ENCODE data around the gene PADI4. TPM values are rescaled to one million over a fixed set of nuclear protein-coding genes. Genes with fewer than 3 reads are reported as not detected.

PADI4 gene
- total and polyA plus RNA-seq, 2 of the 4 experiments (the other 2 are of a cell fraction), result not detected

DNA sequence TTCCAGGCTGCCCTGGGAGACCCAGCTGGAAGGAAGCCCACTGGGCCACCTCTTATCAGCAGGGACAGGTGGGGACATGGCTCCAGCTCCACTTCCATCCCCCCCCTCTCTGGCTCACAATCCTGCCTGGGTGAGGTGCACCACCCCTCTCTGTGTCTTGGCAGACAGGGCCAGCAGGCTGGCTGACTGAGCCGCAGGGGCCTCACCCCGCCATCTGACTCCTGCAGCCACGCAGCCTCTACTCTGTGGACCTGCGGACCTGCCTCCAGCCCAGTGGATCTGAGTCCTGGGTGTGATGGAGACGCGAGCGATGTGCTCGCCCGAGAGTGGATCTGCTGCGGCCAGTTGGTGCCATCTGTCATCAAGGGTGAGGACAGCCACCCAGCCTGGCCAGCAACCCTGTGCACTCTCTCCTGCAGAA is 101.4 kb downstream of the PADI4 start:
- H2BK20ac ChIP-seq (ENCODE audit: low read depth, low read length), result no peak overlapping the region
- H2BK120ac ChIP-seq (ENCODE audit: low read depth, low read length), result no peak overlapping the region
- no peak overlapping the region for H3K4me2 ChIP-seq (ENCODE audit: low read depth, low read length)
- ChIA-PET CTCF (no interaction called here), POLR2A (ENCODE audit: unreplicated experiment) (no interaction called here)
- in situ Hi-C loops (cut with MboI; ENCODE audit: low sequenced_read_pairs), result loop anchor here (5.0 kb wide), 2 partner anchors 282 to 347 kb away; no protein-coding TSS in a partner anchor
- intact Hi-C loops (cut with micrococcal nuclease), result loop anchor here (5.0 kb wide), 1 partner anchor 172 kb away; no protein-coding TSS in a partner anchor
- no peak overlapping the region for H4K8ac ChIP-seq (ENCODE audit: low read depth in 2 of 2, low read length in 2 of 2)
- H3K27ac ChIP-seq (ENCODE audit: insufficient read depth, low read length), result no peak overlapping the region
- H3K4ac ChIP-seq (ENCODE audit: low read depth, low read length), result no peak overlapping the region
- DNase-seq, result no peak
- dilution Hi-C loops (cut with HindIII; ENCODE audit: low sequenced_read_pairs, unreplicated experiment), result no loop called here
- H2AK9ac ChIP-seq (replicated peaks; ENCODE audit: low read depth, low read length, poor library complexity), result peak overlapping the region; percentile 28
- TF ChIP-seq, protein P1, sequence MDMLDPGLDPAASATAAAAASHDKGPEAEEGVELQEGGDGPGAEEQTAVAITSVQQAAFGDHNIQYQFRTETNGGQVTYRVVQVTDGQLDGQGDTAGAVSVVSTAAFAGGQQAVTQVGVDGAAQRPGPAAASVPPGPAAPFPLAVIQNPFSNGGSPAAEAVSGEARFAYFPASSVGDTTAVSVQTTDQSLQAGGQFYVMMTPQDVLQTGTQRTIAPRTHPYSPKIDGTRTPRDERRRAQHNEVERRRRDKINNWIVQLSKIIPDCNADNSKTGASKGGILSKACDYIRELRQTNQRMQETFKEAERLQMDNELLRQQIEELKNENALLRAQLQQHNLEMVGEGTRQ (IDR thresholded peaks at IDR 0.05; ENCODE audit: low read depth, low read length), result no peak
- TF ChIP-seq, protein P2, sequence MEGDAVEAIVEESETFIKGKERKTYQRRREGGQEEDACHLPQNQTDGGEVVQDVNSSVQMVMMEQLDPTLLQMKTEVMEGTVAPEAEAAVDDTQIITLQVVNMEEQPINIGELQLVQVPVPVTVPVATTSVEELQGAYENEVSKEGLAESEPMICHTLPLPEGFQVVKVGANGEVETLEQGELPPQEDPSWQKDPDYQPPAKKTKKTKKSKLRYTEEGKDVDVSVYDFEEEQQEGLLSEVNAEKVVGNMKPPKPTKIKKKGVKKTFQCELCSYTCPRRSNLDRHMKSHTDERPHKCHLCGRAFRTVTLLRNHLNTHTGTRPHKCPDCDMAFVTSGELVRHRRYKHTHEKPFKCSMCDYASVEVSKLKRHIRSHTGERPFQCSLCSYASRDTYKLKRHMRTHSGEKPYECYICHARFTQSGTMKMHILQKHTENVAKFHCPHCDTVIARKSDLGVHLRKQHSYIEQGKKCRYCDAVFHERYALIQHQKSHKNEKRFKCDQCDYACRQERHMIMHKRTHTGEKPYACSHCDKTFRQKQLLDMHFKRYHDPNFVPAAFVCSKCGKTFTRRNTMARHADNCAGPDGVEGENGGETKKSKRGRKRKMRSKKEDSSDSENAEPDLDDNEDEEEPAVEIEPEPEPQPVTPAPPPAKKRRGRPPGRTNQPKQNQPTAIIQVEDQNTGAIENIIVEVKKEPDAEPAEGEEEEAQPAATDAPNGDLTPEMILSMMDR (conservative IDR thresholded peaks at IDR 0.05; ENCODE audit: low read depth, low read length), result no peak
- TF ChIP-seq MXI1 (IDR thresholded peaks at IDR 0.05; ENCODE audit: borderline replicate concordance, low read depth, low read length), result no peak
- TF ChIP-seq POLR2A (IDR thresholded peaks at IDR 0.05; ENCODE audit: low read depth, low read length), result no peak
- TF ChIP-seq RCOR1 (IDR thresholded peaks at IDR 0.05; ENCODE audit: insufficient replicate concordance, low read length), result no peak
- TF ChIP-seq NFE2L2 (IDR thresholded peaks at IDR 0.05; ENCODE audit: low read depth, low read length), result no peak
- TF ChIP-seq CEBPB (IDR thresholded peaks at IDR 0.05; ENCODE audit: low read depth, low read length), result no peak
- no peak for TF ChIP-seq RAD21 (IDR thresholded peaks at IDR 0.05; ENCODE audit: low read length)
- TF ChIP-seq BHLHE40 (IDR thresholded peaks at IDR 0.05; ENCODE audit: low read depth, low read length), result no peak
- TF ChIP-seq MAZ (IDR thresholded peaks at IDR 0.05; ENCODE audit: borderline replicate concordance, low read depth, low read length), result no peak
- no peak for TF ChIP-seq FOS (IDR thresholded peaks at IDR 0.05; ENCODE audit: low read depth, low read length)
- TF ChIP-seq CHD1 (IDR thresholded peaks at IDR 0.05; ENCODE audit: low read depth, low read length), result no peak
- TF ChIP-seq, protein P3, sequence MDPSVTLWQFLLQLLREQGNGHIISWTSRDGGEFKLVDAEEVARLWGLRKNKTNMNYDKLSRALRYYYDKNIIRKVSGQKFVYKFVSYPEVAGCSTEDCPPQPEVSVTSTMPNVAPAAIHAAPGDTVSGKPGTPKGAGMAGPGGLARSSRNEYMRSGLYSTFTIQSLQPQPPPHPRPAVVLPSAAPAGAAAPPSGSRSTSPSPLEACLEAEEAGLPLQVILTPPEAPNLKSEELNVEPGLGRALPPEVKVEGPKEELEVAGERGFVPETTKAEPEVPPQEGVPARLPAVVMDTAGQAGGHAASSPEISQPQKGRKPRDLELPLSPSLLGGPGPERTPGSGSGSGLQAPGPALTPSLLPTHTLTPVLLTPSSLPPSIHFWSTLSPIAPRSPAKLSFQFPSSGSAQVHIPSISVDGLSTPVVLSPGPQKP (IDR thresholded peaks at IDR 0.05; ENCODE audit: borderline replicate concordance, low read depth, low read length), result no peak
- TF ChIP-seq SMC3 (IDR thresholded peaks at IDR 0.05; ENCODE audit: low read depth, low read length), result no peak
- no peak for TF ChIP-seq RFX5 (IDR thresholded peaks at IDR 0.05; ENCODE audit: low read depth, low read length)
- TF ChIP-seq MAFK (IDR thresholded peaks at IDR 0.05; ENCODE audit: low read depth, low read length), result no peak
- H3K36me3 ChIP-seq (ENCODE audit: control insufficient read depth, insufficient read depth, low read length), result peaks cover 52% of the 10 kb centered on the region
- peaks cover 2% of the 10 kb centered on the region; the same call in 1 of the 2 replicates for H3K9me1 ChIP-seq (ENCODE audit: insufficient read depth, low read length)
- H3K4me1 ChIP-seq (ENCODE audit: control insufficient read depth, insufficient read depth, low read length), result peaks cover 4% of the 10 kb centered on the region
- H3K4me3 ChIP-seq (ENCODE audit: insufficient read depth, low read depth, low read length), result no peak overlapping the region
- no peak overlapping the region for H3K14ac ChIP-seq (replicated peaks; ENCODE audit: low read depth, low read length)
- H2BK15ac ChIP-seq (ENCODE audit: low read depth, low read length), result no peak overlapping the region
- no peak overlapping the region for H2AK5ac ChIP-seq (ENCODE audit: low read depth, low read length)
- H3K9me3 ChIP-seq (ENCODE audit: control insufficient read depth, insufficient read depth, low read length), result no peaks in the 10 kb centered on the region
- WGBS, 2 experiments (ENCODE audit: extremely low coverage in 2 of 2, insufficient read length in 1 of 2), result 94% methylated on average over 7 of the region's 10 CpGs; no CpG with 5 or more reads in 1 of the 2 experiments
- H3K79me1 ChIP-seq (ENCODE audit: low read depth in 1 of 2, low read length in 2 of 2), result peaks cover under 1 to 30% of the 10 kb centered on the region in 2 experiments; a peak in 3 of 4 replicates
- BruUV-seq (replicated peaks), result no TSS peak
- no peak overlapping the region for H2AFZ ChIP-seq (replicated peaks; ENCODE audit: low read length, poor library complexity)
- H3K23ac ChIP-seq (ENCODE audit: low read depth, low read length), result no peak overlapping the region
- no peak overlapping the region for H3K18ac ChIP-seq (ENCODE audit: low read depth, low read length)
- no peaks in the 10 kb centered on the region for H3K27me3 ChIP-seq (ENCODE audit: control insufficient read depth, insufficient read depth, low read length)
- H2BK5ac ChIP-seq (ENCODE audit: low read depth, low read length, poor library complexity, severe bottlenecking), result no peak overlapping the region
- H4K5ac ChIP-seq (ENCODE audit: low read depth, low read length), result no peak overlapping the region
- H4K91ac ChIP-seq (ENCODE audit: insufficient read depth, low read depth, low read length), result no peak overlapping the region
- H3K9ac ChIP-seq (ENCODE audit: low read depth, low read length), result no peak overlapping the region
- H3K56ac ChIP-seq (ENCODE audit: extremely low read depth, insufficient read depth, low read length), result no peak overlapping the region
- no peak for ATAC-seq (ENCODE audit: low read depth)
- H4K20me1 ChIP-seq (ENCODE audit: insufficient read depth, low read length), result peaks cover 14% of the 10 kb centered on the region

Measured in IMR-90 (cell line).